Activated T-cell treated with anti-CD3 and anti-CD28 coated beads for 4 hours (primary cell): ENCODE results near the gene PDCD4.

Experiments
- DNase-seq: peaks from one replicate; pipeline ENCODE4 v3.0.0-alpha.2; 2020

The PDCD4 gene

GRCh38 chr10:110871298-110872084 is at the start of gene PDCD4:
TSS of gene PDCD4 (plus strand) at chr10:110871928. CDS start at chr10:110876028, 4,100 bp downstream.
- peak; percentile 91 for DNase-seq

- no peak for DNase-seq
These were observed 49.6 kb upstream of the PDCD4 start for GRCh38 chr10:110822035-110822711.

GRCh38 chr10:110822712-110823311 is 48.9 kb upstream of the PDCD4 start:
- DNase-seq, result no peak

GRCh38 chr10:110824152-110824441 is 47.6 kb upstream of the PDCD4 start:
- no peak for DNase-seq

GRCh38 chr10:110824660-110825059 is 47.1 kb upstream of the PDCD4 start:
- no peak for DNase-seq

- DNase-seq, result no peak
These were observed 46.2 kb upstream of the PDCD4 start for GRCh38 chr10:110825508-110825907.

- DNase-seq, result no peak
These were observed 44.3 kb upstream of the PDCD4 start for GRCh38 chr10:110827410-110827809.

GRCh38 chr10:110827875-110828274 is 43.9 kb upstream of the PDCD4 start:
- no peak for DNase-seq

GRCh38 chr10:110828525-110828924 is 43.2 kb upstream of the PDCD4 start:
- no peak for DNase-seq

- DNase-seq, result no peak
These were observed 41.9 kb upstream of the PDCD4 start for GRCh38 chr10:110829721-110830410.

GRCh38 chr10:110833234-110833940 is 38.3 kb upstream of the PDCD4 start:
- no peak for DNase-seq

- DNase-seq, result no peak
These were observed 37.6 kb upstream of the PDCD4 start for GRCh38 chr10:110833941-110834628.

- DNase-seq, result no peak
These were observed 37.0 kb upstream of the PDCD4 start for GRCh38 chr10:110834629-110835301.

- no peak for DNase-seq
These were observed 35.9 kb upstream of the PDCD4 start for GRCh38 chr10:110835841-110836240.

GRCh38 chr10:110836706-110837105 is 35.0 kb upstream of the PDCD4 start:
- no peak for DNase-seq

GRCh38 chr10:110837418-110838171 is 34.1 kb upstream of the PDCD4 start:
- no peak for DNase-seq

- no peak for DNase-seq
These were observed 31.4 kb upstream of the PDCD4 start for GRCh38 chr10:110840225-110840922.

GRCh38 chr10:110840923-110841428 is 30.8 kb upstream of the PDCD4 start:
- no peak for DNase-seq

GRCh38 chr10:110841767-110842267 is 29.9 kb upstream of the PDCD4 start:
- DNase-seq, result no peak
